Hematopoietic multipotent progenitor cell treated with erythropoietin and hydrocortisone succinate and interleukin-3 and kit ligand, for 15 days (in vitro differentiated cells): ENCODE data around the gene EID3.

Source experiments
- DNase-seq: peaks from one replicate; pipeline ENCODE4 v3.0.0-alpha.2; 2015; ENCODE audit warnings: low spot score

The EID3 gene

GRCh38 chr12:104340177-104340576 lies 36.6 kb downstream of the EID3 start:
- DNase-seq, result no peak

- DNase-seq, result no peak
Observed at GRCh38 chr12:104340925-104341611, 37.5 kb downstream of the EID3 start.

GRCh38 chr12:104342147-104342546 lies 38.6 kb downstream of the EID3 start:
- no peak for DNase-seq

- no peak for DNase-seq
Observed at GRCh38 chr12:104342635-104343249, 39.2 kb downstream of the EID3 start.

- DNase-seq, result no peak
Observed at GRCh38 chr12:104344682-104345081, 41.1 kb downstream of the EID3 start.

- DNase-seq, result no peak
Observed at GRCh38 chr12:104345234-104346066, 41.9 kb downstream of the EID3 start.

GRCh38 chr12:104347374-104348075 lies 44.0 kb downstream of the EID3 start:
- DNase-seq, result no peak

- DNase-seq, result no peak
Observed at GRCh38 chr12:104348283-104348993, 44.9 kb downstream of the EID3 start.

- DNase-seq, result no peak
Observed at GRCh38 chr12:104348994-104349494, 45.5 kb downstream of the EID3 start.

- DNase-seq, result no peak
Observed at GRCh38 chr12:104350211-104351056, 46.9 kb downstream of the EID3 start.

GRCh38 chr12:104351057-104351983 lies 47.8 kb downstream of the EID3 start:
- DNase-seq, result no peak

GRCh38 chr12:104352106-104352713 lies 48.7 kb downstream of the EID3 start:
- no peak for DNase-seq

- no peak for DNase-seq
Observed at GRCh38 chr12:104353012-104353981, 49.8 kb downstream of the EID3 start.

GRCh38 chr12:104354167-104354867 lies 50.8 kb downstream of the EID3 start:
- no peak for DNase-seq
